Skin epidermis (tissue), 12 donors: ENCODE results near the gene C2orf81.

Experiments used
- H3K27ac ChIP-seq, 21 experiments: fragments of 200-600 bp; sonication (generic) in 11 of 21; one replicate each; pipeline ENCODE4 v1.5.0; 2020; ENCODE audit warnings: mild to moderate bottlenecking in 3 of 21, inconsistent platforms in 2 of 21, moderate library complexity in 2 of 21
- H3K4me3 ChIP-seq, 7 experiments: fragments of 200-600 bp; sonication (generic) in 2 of 7; one replicate each; pipeline ENCODE4 v1.5.0; 2020; ENCODE audit warnings: inconsistent platforms in 2 of 7, mild to moderate bottlenecking in 2 of 7, moderate library complexity in 1 of 7

The C2orf81 gene

DNA sequence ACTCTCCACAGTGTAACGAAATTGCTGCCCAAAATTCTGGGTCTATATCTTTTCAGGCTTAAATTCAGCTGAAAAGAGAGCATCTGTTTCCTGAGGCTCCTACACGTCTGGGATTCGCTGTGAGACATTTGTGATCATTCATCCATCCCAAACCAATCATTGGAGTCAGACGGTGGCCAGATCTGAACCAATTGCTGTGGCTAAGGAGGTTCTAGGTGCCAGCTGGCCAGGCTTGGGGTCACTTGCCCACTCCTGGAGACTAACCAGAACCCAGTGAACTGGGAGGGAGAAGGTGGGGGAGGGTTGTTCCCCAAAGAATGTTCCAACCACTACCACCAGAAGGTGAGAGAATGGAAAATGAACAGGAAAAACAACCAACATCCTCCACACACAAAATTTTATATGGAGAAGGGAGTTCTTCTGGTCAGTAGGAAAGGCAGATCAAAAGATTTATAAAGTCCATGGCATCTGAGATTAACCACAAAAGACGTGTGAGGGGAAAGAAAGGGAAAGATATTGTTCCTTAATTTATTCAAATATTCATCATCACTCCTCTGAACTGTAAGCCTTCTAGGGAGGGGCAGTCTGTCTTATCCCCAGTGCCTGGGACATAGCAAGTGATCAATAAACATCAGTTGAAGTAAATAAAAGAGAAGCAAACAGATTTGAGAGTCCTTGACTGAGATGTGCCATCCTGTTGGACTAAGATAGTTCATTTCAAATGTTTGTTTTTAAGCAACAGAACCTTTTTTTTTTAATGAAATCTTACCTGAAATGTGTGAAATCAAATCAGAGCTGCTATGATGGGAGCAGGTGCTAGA is 23.3 kb upstream of the C2orf81 start:
- Histone ChIP-seq H3K27ac (peak overlapping the region in 1 of 21 experiments; percentile 1), H3K4me3 (no peak overlapping the region)

- Histone ChIP-seq H3K27ac (peak overlapping the region in 20 of 21 experiments; percentile 62 to 94 (median 82)), H3K4me3 (peak overlapping the region; percentile 35 to 61 (median 48))
Measured at GRCh38 chr2:74442483-74443297, 21.3 kb upstream of the C2orf81 start.

- Histone ChIP-seq H3K27ac (peak within 1 kb of the TSS; percentile 62 to 94 (median 83)), H3K4me3 (peak within 1 kb of the TSS; percentile 35 to 61 (median 48))
Measured at GRCh38 chr2:74441690-74442482, 20.5 kb upstream of the C2orf81 start, which contains the start of gene RTKN. RTKN (minus strand) TSS chr2:74441937; CDS start chr2:74441816, 121 bp downstream.

GRCh38 chr2:74441170-74441689 is 19.8 kb upstream of the C2orf81 start:
- Histone ChIP-seq H3K4me3 (peak overlapping the region; percentile 35 to 61 (median 48)), H3K27ac (peak overlapping the region; percentile 62 to 94 (median 83))

DNA sequence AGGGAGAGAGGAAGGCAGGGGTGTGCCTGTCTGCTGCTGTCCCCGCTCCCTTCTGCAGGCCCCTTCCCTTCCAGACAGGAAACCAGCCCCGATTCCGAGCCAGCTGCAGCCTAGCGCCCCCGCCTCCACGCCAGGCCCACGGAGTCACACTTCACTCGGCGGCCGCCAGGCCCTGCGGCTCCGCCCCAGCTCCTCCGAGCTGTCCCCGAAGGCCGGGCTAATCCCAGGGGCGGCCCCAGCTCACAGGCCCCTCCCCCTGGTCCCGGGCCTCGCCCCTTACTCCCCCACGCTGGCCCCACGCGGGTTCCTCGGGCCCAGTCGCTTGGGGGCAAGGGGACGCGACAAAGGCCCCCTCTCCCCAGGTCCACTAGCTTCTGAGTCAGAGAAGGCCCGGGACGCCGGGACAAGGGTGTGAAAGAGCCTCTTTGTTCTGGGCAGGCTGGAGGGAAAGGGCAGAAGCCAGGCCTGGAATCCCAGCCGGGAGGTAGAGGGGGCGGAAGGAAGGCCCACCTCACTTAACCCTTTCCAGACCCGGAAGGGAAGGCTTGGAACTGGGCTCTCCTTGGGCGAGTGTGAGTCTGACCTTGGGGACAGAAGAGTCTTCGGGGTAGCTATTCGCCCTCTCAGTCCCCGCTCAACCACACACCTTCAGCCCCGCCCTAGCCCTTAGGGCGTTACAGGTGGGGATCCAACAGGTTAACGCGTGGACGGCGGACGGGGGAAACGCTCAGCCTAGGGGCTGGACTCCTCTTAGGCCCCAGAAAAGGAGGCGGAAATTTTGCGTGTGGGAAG is 19.2 kb upstream of the C2orf81 start:
- H3K4me3 ChIP-seq = peak overlapping the region; percentile 35 to 61 (median 48)
- H3K27ac ChIP-seq = peak overlapping the region; percentile 44 to 94 (median 83)

DNA sequence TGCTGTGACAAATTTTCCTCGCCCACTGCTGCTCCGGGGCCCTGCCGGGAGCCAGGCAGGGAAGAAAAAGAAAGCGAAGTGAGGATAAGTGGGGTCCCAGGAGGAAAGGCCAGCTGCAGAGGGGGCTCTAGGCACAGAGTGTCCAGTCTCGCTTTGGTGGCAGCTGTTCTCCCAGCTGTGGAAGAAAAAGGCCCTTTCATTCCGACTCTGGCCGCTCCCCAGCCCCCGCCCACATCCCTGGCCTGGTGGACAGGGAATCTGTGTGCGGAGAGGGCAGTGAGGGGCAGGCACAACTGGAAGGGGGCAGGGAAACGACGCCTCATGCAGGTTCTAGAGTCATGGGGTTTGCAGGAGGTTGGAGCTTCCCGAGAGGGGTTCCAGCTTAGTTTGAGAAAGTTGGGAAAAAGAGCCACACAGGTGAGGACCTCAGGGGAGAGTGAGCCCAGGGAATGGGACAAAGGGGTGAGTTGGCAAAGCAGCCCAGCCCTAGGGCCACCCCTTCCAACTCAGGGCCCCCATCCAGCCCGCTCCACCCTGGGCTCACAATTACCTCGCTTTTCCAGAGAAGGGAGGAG is 18.5 kb upstream of the C2orf81 start:
- peak overlapping the region; percentile 35 to 61 (median 48) for H3K4me3 ChIP-seq
- peak overlapping the region in 20 of 21 experiments; percentile 41 to 94 (median 84) for H3K27ac ChIP-seq

DNA sequence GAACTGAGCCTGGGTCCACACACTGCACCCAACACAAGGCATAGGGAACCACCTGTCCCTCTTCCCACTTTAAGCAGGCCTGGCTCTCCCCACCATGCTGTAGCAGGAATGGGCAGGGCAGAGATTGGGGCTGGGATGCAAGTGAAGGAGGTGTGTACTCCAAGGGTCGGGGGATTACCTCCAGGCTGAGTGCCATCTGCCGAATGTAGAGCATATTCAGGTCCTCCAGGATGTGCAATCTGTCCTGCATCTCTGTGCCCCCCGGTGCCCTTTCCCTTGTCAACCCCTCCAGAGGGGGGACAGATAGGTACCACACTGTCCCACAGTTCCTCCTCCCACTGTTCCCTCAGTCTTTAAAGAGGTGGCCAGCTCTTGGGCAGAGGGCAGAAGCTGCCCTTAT is 18.0 kb upstream of the C2orf81 start:
- Histone ChIP-seq H3K4me3 (peak overlapping the region; percentile 35 to 61 (median 48)), H3K27ac (peak overlapping the region in 17 of 21 experiments; percentile 54 to 94 (median 84))

- Histone ChIP-seq H3K27ac (no peak overlapping the region), H3K4me3 (no peak overlapping the region)
Measured at GRCh38 chr2:74438248-74438647, 16.8 kb upstream of the C2orf81 start.

GRCh38 chr2:74436848-74437695 is 15.7 kb upstream of the C2orf81 start:
- Histone ChIP-seq H3K4me3 (no peak overlapping the region), H3K27ac (peak overlapping the region in 1 of 21 experiments; percentile 2)

GRCh38 chr2:74436111-74436805 is 14.8 kb upstream of the C2orf81 start:
- Histone ChIP-seq H3K4me3 (no peak overlapping the region), H3K27ac (peak overlapping the region in 1 of 21 experiments; percentile 2)

DNA sequence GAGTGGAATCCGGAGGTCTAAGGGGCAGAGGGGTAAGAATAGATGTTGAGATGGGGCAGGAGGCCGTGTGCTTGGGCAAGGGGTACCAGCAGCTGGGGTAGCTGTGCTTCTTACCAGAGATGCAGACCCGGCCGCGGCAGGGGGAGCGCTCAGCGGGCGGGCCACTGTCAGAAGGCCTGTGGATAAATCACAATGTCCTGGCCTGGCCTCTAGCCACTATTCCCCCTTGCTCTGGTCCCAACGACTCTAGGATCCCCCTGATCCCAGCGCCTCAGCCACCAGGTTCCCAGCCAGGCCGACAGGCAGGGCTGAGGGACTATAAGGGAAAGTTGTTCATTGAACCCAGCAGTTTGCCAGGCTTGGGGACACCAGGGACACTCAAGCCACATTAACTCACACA is 9.1 kb upstream of the C2orf81 start:
- Histone ChIP-seq H3K27ac (no peak overlapping the region), H3K4me3 (no peak overlapping the region)

GRCh38 chr2:74429487-74430451 is 8.3 kb upstream of the C2orf81 start:
- Histone ChIP-seq H3K27ac (no peak overlapping the region), H3K4me3 (no peak overlapping the region)

- H3K4me3 ChIP-seq = no peak overlapping the region
- no peak overlapping the region for H3K27ac ChIP-seq
Measured at GRCh38 chr2:74428675-74429074, 7.3 kb upstream of the C2orf81 start.

DNA sequence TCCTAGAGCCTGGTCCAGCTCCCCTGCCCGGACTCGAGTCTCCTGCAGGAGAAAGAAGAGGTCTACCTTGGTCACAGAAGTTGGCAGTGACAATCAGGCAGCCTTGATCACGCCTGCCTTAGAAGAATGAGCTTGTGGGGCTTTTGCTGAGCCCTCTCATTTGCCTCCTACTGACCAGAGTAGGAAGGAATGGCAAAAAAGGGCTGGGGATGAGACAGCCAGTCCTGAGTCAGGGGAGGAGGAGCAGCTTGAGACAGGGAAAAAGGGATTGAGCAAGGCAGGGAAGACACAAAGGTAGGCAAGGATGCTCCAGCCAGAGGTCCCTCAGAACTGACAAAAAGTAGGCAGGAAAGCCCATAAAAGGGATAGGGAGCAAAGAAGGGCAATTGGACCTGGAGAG is 6.1 kb upstream of the C2orf81 start:
- no peak overlapping the region for H3K4me3 ChIP-seq
- H3K27ac ChIP-seq = no peak overlapping the region

GRCh38 chr2:74426181-74426758 is 4.9 kb upstream of the C2orf81 start:
- H3K4me3 ChIP-seq = no peak overlapping the region
- H3K27ac ChIP-seq = peak overlapping the region in 5 of 21 experiments; percentile 17 to 69 (median 52)
